Measurements from ENCODE around the gene KLHL10. TPM values are rescaled to one million over a fixed set of nuclear protein-coding genes. Genes with fewer than 3 reads are reported as not detected.

KLHL10 gene
- total and polyA plus RNA-seq, 9 of the 15 experiments (the other 6 are each of a cell fraction or from before 2014, with no cell fraction given): 0.06 to 0.56 (median 0.12) TPM; not detected in 5

DNA sequence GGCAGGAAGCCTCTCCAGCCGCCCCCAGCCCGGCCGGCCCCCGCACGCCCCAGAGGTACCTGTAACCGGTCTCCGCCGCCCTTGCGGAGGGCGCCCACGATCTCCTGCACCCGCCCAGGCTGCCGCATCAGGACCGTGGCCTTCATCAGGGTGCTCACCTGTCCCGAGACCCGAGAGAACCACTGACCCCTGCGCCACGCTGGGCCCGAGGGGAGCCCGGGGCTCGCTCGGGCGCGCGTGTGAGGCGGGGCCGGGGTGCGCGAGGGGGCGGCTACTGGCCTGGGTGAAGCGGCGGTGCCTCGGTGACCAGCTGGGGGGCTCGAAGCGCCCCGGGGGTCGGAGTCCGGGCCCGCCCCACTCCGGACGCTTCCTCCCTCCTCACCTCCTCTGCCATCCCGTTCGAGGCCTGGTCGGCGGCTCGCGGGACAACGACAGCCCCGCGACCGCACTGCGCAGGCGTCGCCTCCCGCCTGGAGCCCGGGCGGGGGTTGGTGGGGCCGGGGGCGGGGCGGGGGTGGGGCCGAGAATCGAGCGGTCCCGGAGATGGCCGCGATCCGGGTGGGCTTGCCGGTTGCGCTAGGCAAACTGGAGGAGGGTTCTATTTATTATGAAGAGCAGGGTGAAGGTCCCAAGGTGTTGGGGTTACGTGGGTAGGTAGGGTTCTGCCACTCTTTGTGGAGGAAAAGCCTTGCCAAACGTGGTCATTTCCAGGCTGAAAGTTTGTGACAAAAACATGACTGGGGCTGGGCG lies 1.6 kb upstream of the KLHL10 start, which contains the start of gene NT5C3B (continued):
- TF ChIP-seq SRF (CRISPR knock-in tag; IDR thresholded peaks at IDR 0.05) (no peak), NFATC3 (IDR thresholded peaks at IDR 0.05) (no peak), RB1 (IDR thresholded peaks at IDR 0.05; ENCODE audit: low read depth) (peak; percentile 30; the same call in 1 of the 2 replicates), POLR2G (IDR thresholded peaks at IDR 0.05; ENCODE audit: low read depth, low read length) (peak; percentile 82), ZNF395 (CRISPR knock-in tag; IDR thresholded peaks at IDR 0.05) (peak; percentile 74; the same call in 1 of the 2 replicates), ZNF512 (tag; IDR thresholded peaks at IDR 0.05) (no peak), PPARD (CRISPR knock-in tag; IDR thresholded peaks at IDR 0.05) (no peak), PRPF4 (IDR thresholded peaks at IDR 0.05; ENCODE audit: insufficient read depth, low read depth, low read length, poor library complexity, severe bottlenecking) (no peak), CTCF (IDR thresholded peaks at IDR 0.05 in 2 of 3, conservative IDR thresholded peaks at IDR 0.05 in 1 of 3; ENCODE audit: insufficient read depth in 2 of 3, low read depth in 1 of 3, low read length in 3 of 3) (no peak), GABPB2 (CRISPR knock-in tag; conservative IDR thresholded peaks at IDR 0.05) (no peak), ZC3H11A (IDR thresholded peaks at IDR 0.05; ENCODE audit: low read depth, low read length) (no peak), YBX1 (IDR thresholded peaks at IDR 0.05) (no peak), RBM14 (IDR thresholded peaks at IDR 0.05; ENCODE audit: borderline replicate concordance, insufficient read depth, low read depth, low read length) (no peak), ZNF324 (CRISPR knock-in tag; IDR thresholded peaks at IDR 0.05) (no peak), KDM4B (IDR thresholded peaks at IDR 0.05; ENCODE audit: borderline replicate concordance in 2 of 2, low read depth in 1 of 2) (no peak; a peak in 1 of 4 replicates), ELF1 (tag; IDR thresholded peaks at IDR 0.05) (no peak)
- TF ChIP-seq, protein P1, sequence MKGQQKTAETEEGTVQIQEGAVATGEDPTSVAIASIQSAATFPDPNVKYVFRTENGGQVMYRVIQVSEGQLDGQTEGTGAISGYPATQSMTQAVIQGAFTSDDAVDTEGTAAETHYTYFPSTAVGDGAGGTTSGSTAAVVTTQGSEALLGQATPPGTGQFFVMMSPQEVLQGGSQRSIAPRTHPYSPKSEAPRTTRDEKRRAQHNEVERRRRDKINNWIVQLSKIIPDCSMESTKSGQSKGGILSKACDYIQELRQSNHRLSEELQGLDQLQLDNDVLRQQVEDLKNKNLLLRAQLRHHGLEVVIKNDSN (CRISPR knock-in tag; IDR thresholded peaks at IDR 0.05): no peak
- TF ChIP-seq, protein P2, sequence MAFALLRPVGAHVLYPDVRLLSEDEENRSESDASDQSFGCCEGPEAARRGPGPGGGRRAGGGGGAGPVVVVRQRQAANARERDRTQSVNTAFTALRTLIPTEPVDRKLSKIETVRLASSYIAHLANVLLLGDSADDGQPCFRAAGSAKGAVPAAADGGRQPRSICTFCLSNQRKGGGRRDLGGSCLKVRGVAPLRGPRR (CRISPR knock-in tag; IDR thresholded peaks at IDR 0.05): no peak
- TF ChIP-seq, protein P3, sequence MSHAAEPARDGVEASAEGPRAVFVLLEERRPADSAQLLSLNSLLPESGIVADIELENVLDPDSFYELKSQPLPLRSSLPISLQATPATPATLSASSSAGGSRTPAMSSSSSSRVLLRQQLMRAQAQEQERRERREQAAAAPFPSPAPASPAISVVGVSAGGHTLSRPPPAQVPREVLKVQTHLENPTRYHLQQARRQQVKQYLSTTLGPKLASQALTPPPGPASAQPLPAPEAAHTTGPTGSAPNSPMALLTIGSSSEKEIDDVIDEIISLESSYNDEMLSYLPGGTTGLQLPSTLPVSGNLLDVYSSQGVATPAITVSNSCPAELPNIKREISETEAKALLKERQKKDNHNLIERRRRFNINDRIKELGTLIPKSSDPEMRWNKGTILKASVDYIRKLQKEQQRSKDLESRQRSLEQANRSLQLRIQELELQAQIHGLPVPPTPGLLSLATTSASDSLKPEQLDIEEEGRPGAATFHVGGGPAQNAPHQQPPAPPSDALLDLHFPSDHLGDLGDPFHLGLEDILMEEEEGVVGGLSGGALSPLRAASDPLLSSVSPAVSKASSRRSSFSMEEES (CRISPR knock-in tag; IDR thresholded peaks at IDR 0.05): no peak

Measured in K562 (cell line).